Smooth muscle cell (in vitro differentiated cells): Measurements from ENCODE around the gene DPP9. TPM values are rescaled to one million over a fixed set of nuclear protein-coding genes. Genes with fewer than 3 reads are reported as not detected.

Experiments used
- DNase-seq: peaks from one replicate; lab custom pipeline; 2025; ENCODE audit not compliant: unreplicated experiment; lab: John Stamatoyannopoulos, UW
- H2AFZ ChIP-seq: fragments of 200-600 bp; sonication (generic); 2 replicates; pipeline ENCODE4 v1.6.0; 2016; ENCODE audit warnings: antibody characterized with exemption, low read depth, mild to moderate bottlenecking
- H3F3A ChIP-seq: fragments of 200-600 bp; sonication (generic); 2 replicates; pipeline ENCODE4 v1.6.0; 2017; ENCODE audit warnings: antibody characterized with exemption, low read depth
- H3K27ac ChIP-seq: fragments of 200-600 bp; sonication (generic); 2 replicates; pipeline ENCODE4 v1.5.1; 2016; ENCODE audit warnings: low read depth, mild to moderate bottlenecking
- H3K27me3 ChIP-seq: fragments of 200-600 bp; sonication (generic); 2 replicates; pipeline ENCODE4 v1.6.1; 2016; ENCODE audit warnings: low read depth, mild to moderate bottlenecking
- H3K36me3 ChIP-seq: fragments of 200-600 bp; sonication (generic); 2 replicates; pipeline ENCODE4 v1.5.1; 2016; ENCODE audit warnings: low read depth
- H3K4me1 ChIP-seq: fragments of 200-600 bp; sonication (generic); 2 replicates; pipeline ENCODE4 v1.5.1; 2016; ENCODE audit warnings: low read depth
- H3K4me2 ChIP-seq: fragments of 200-600 bp; sonication (generic); 2 replicates; pipeline ENCODE4 v1.6.0; 2016; ENCODE audit warnings: mild to moderate bottlenecking
- H3K4me3 ChIP-seq: fragments of 200-600 bp; sonication (generic); 2 replicates; pipeline ENCODE4 v1.5.1; 2016; ENCODE audit warnings: mild to moderate bottlenecking
- H3K79me2 ChIP-seq: fragments of 200-600 bp; sonication (generic); 2 replicates; pipeline ENCODE4 v1.6.0; 2016; ENCODE audit warnings: low read depth, mild to moderate bottlenecking
- H3K9ac ChIP-seq: fragments of 200-600 bp; sonication (generic); 2 replicates; pipeline ENCODE4 v1.6.0; 2016; ENCODE audit warnings: low read depth
- H3K9me3 ChIP-seq: fragments of 200-600 bp; sonication (generic); replicated peaks from 2 replicates; pipeline ENCODE4 v1.5.1; 2016; ENCODE audit warnings: low read depth
- H4K20me1 ChIP-seq: fragments of 200-600 bp; sonication (generic); 2 replicates; pipeline ENCODE4 v1.6.0; 2016; ENCODE audit warnings: low read depth
- CTCF ChIP-seq: fragments of 200-600 bp; sonication (generic); IDR thresholded peaks from 2 replicates; pipeline ENCODE4 v1.5.1; 2017; ENCODE audit warnings: borderline replicate concordance, mild to moderate bottlenecking, antibody characterized with exemption; ENCODE audit not compliant: insufficient read depth, poor library complexity, severe bottlenecking
- WGBS: methylation state at CpG from one replicate; pipeline ENCODE4 v1.1.7; 2016; ENCODE audit warnings: low lambda C conversion rate; 5-methylcytosine and 5-hydroxymethylcytosine counted together
- polyA plus RNA-seq: library from polyadenylated mRNA; unstranded; fragments of >200 nt; fragmentation: Nextera tagmentation; extraction: Ambion mirVana; gene quantifications from 2 replicates; pipeline ENCODE4 v1.2.1, GENCODE V29; 2016
- total RNA-seq: library from RNA; depleted of rRNA; stranded (reverse); fragments of >200 nt; gene quantifications from 2 replicates; pipeline ENCODE4 v1.2.3, GENCODE V29; 2014

The DPP9 gene
- total and polyA plus RNA-seq, 2 experiments from 2014 or later = 26.3 to 44.3 TPM

- no peak for TF ChIP-seq CTCF
- Histone ChIP-seq H3F3A (no peaks in the 10 kb centered on the region), H3K4me3 (no peak overlapping the region), H3K9ac (no peak overlapping the region), H4K20me1 (no peaks in the 10 kb centered on the region), H3K4me2 (no peak overlapping the region), H3K27ac (no peak overlapping the region), H3K9me3 (no peaks in the 10 kb centered on the region), H2AFZ (no peak overlapping the region), H3K79me2 (no peaks in the 10 kb centered on the region), H3K36me3 (no peaks in the 10 kb centered on the region), H3K4me1 (no peaks in the 10 kb centered on the region), H3K27me3 (no peaks in the 10 kb centered on the region)
- 92% methylated on average over 4 of the region's 4 CpGs for WGBS
- DNase-seq = no peak
Observed at GRCh38 chr19:4645718-4646117, 77.9 kb downstream of the DPP9 start.

GRCh38 chr19:4642625-4643024 is 81.0 kb downstream of the DPP9 start:
- H3K27ac ChIP-seq = no peak overlapping the region
- H3K4me2 ChIP-seq = no peak overlapping the region
- peaks cover 5% of the 10 kb centered on the region for H3K79me2 ChIP-seq
- 95% methylated on average over 4 of the region's 6 CpGs for WGBS
- H3K36me3 ChIP-seq = no peaks in the 10 kb centered on the region
- no peak overlapping the region for H3K9ac ChIP-seq
- no peak for DNase-seq
- H3K4me3 ChIP-seq = no peak overlapping the region
- no peaks in the 10 kb centered on the region for H3K9me3 ChIP-seq
- no peak for TF ChIP-seq CTCF
- no peak overlapping the region for H2AFZ ChIP-seq
- H3K4me1 ChIP-seq = peaks cover 2% of the 10 kb centered on the region
- H4K20me1 ChIP-seq = no peaks in the 10 kb centered on the region
- no peaks in the 10 kb centered on the region for H3K27me3 ChIP-seq
- no peaks in the 10 kb centered on the region for H3F3A ChIP-seq

- H3F3A ChIP-seq = no peaks in the 10 kb centered on the region
- no peak for DNase-seq
- peaks cover 5% of the 10 kb centered on the region for H3K79me2 ChIP-seq
- H3K9me3 ChIP-seq = no peaks in the 10 kb centered on the region
- no peaks in the 10 kb centered on the region for H3K27me3 ChIP-seq
- 88% methylated on average over 14 of the region's 14 CpGs for WGBS
- H3K4me1 ChIP-seq = peaks cover 2% of the 10 kb centered on the region
- no peaks in the 10 kb centered on the region for H4K20me1 ChIP-seq
- TF ChIP-seq CTCF = no peak
- H2AFZ ChIP-seq = no peak overlapping the region
- H3K27ac ChIP-seq = no peak overlapping the region
- H3K36me3 ChIP-seq = no peaks in the 10 kb centered on the region
- H3K9ac ChIP-seq = no peak overlapping the region
- H3K4me3 ChIP-seq = no peak overlapping the region
- H3K4me2 ChIP-seq = no peak overlapping the region
Observed at GRCh38 chr19:4641132-4641531, 82.5 kb downstream of the DPP9 start.

- no peak for DNase-seq
- H3K79me2 ChIP-seq = peaks cover 5% of the 10 kb centered on the region
- peak overlapping the region; percentile 71 for H3K9ac ChIP-seq
- no peaks in the 10 kb centered on the region for H4K20me1 ChIP-seq
- H3K4me3 ChIP-seq = peak overlapping the region; percentile 78
- no peak overlapping the region for H2AFZ ChIP-seq
- H3K27ac ChIP-seq = no peak overlapping the region
- 89% methylated on average over 17 of the region's 17 CpGs for WGBS
- peaks cover 2% of the 10 kb centered on the region for H3K4me1 ChIP-seq
- H3K36me3 ChIP-seq = no peaks in the 10 kb centered on the region
- no peaks in the 10 kb centered on the region for H3K9me3 ChIP-seq
- H3K27me3 ChIP-seq = no peaks in the 10 kb centered on the region
- no peak for TF ChIP-seq CTCF
- peaks cover 6% of the 10 kb centered on the region for H3F3A ChIP-seq
- H3K4me2 ChIP-seq = peak overlapping the region; percentile 96
Observed at GRCh38 chr19:4640247-4641000, 83.2 kb downstream of the DPP9 start.
